HG03457 (cell line): ENCODE results near the gene PCDHB7.
"Not testable (repeated sequence)": the region's sequence is repeated elsewhere in the genome, so short reads cannot be mapped to it uniquely, and the experiment has no call there.

Experiments used
- ATAC-seq: cut with Tn5 transposase; IDR thresholded peaks from one replicate; pipeline ENCODE4 v1.9.1; 2021; ENCODE audit warnings: moderate number of reproducible peaks; ENCODE audit not compliant: unreplicated experiment

Gene PCDHB7

DNA sequence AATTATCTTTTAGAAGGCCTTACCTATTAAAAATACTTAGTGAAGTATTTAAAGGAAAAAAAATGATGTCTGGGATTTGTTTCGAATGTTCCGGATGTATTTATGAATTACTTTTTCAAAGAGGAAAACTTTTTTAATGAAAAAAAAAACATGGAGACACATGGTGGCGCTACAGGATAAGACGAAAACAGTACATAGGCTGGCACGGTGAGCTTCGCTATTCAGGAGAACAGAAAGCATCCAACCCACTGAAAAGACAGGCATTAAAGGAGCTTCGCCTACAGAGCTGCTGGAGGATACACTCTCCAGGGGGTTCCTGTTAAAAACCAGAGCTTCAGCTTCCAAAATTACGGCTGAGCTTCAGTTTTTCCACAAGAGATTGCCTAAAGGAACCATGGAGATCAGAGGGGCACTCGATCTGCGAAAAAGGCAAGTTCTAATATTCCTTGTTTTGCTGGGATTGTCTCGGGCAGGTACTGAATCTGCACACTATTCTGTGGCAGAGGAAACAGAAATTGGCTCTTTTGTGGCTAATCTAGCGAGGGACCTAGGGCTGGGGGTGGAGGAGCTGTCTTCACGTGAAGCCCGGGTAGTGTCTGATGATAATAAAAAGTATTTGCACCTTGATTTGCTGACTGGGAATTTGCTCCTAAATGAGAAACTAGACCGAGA is 50.8 kb downstream of the PCDHB7 start, which contains the start of gene PCDHB14:
Gene PCDHB14 (plus strand): TSS at position 232 of the 672 bp plus-strand sequence. CDS start 163 bp downstream, at position 395.
- ATAC-seq: no peak

DNA sequence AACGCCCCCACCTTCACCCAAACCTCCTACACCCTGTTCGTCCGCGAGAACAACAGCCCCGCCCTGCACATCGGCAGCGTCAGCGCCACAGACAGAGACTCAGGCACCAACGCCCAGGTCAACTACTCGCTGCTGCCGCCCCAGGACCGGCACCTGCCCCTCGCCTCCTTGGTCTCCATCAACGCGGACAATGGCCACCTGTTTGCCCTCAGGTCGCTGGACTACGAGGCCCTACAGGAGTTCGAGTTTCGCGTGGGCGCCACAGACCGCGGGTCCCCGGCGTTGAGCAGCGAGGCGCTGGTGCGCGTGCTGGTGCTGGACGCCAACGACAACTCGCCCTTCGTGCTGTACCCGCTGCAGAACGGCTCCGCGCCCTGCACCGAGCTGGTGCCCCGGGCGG is 52.4 kb downstream of the PCDHB7 start:
- not testable (repeated sequence) for ATAC-seq

DNA sequence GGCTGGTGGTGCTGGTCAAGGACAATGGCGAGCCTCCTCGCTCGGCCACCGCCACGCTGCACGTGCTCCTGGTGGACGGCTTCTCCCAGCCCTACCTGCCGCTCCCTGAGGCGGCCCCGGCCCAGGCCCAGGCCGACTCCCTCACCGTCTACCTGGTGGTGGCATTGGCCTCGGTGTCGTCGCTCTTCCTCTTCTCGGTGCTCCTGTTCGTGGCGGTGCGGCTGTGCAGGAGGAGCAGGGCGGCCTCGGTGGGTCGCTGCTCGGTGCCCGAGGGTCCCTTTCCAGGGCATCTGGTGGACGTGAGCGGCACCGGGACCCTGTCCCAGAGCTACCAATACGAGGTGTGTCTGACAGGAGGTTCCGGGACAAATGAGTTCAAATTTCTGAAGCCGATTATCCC is 53.0 kb downstream of the PCDHB7 start:
- not testable (repeated sequence) for ATAC-seq
